SK-N-SH (cell line): Measurements from ENCODE around the gene ADAMTS5. TPM values are rescaled to one million over a fixed set of nuclear protein-coding genes. Genes with fewer than 3 reads are reported as not detected.

Source experiments
- CTCF ChIA-PET: fragments of 300-600, 350-600 bp; formaldehyde crosslinking; extraction: SDS; loops from one replicate; lab custom pipeline; 2021; lab: Yijun Ruan, JAX
- POLR2A ChIA-PET: fragments of 350-600 bp; sonication (Branson Sonifier 250); formaldehyde crosslinking; extraction: SDS; loops from one replicate; lab custom pipeline; 2020; ENCODE audit warnings: antibody characterized with exemption, inconsistent platforms; lab: Yijun Ruan, JAX
- DNase-seq: peaks from one replicate; pipeline ENCODE4 v3.0.0; 2012
- H2AFZ ChIP-seq: fragments of 200-600 bp; sonication (generic); 2 replicates; pipeline ENCODE4 v1.8.1; 2016; ENCODE audit warnings: antibody characterized with exemption, mild to moderate bottlenecking, low read depth
- H3F3A ChIP-seq: fragments of 200-600 bp; sonication (generic); replicated peaks from 2 replicates; pipeline ENCODE3; 2016; ENCODE audit warnings: antibody characterized with exemption, mild to moderate bottlenecking; ENCODE audit not compliant: insufficient read depth
- H3K27ac ChIP-seq, 2 experiments: fragments of 200-500 bp in 1 of 2; fragments of 200-600 bp in 1 of 2; sonication (Bioruptor generic) in 1 of 2; sonication (generic), shearing (Covaris generic) in 1 of 2; 2 replicates each; pipeline versions ENCODE4 v1.5.1 to v1.6.1; 2014 to 2016; ENCODE audit warnings: low read depth in 2 of 2, inconsistent platforms in 1 of 2, low read length in 1 of 2, mild to moderate bottlenecking in 1 of 2, mixed read lengths in 1 of 2
- H3K27me3 ChIP-seq: fragments of 200-600 bp; sonication (generic), shearing (Covaris generic); 2 replicates; pipeline ENCODE4 v1.6.1; 2016; ENCODE audit warnings: mixed run types; ENCODE audit not compliant: insufficient read depth
- H3K36me3 ChIP-seq, 2 experiments: fragments of 200-500 bp in 1 of 2; fragments of 200-600 bp in 1 of 2; sonication (Bioruptor generic) in 1 of 2; sonication (generic) in 1 of 2; replicated peaks in 1 of 2; 2 replicates each; pipeline versions ENCODE3 to v1.5.1; 2014 to 2016; ENCODE audit warnings: low read length in 1 of 2, mild to moderate bottlenecking in 1 of 2; ENCODE audit not compliant: insufficient read depth in 2 of 2, control insufficient read depth in 1 of 2
- H3K4me1 ChIP-seq, 2 experiments: fragments of 200-500 bp in 1 of 2; fragments of 200-600 bp in 1 of 2; sonication (Bioruptor generic) in 1 of 2; sonication (generic), shearing (Covaris generic) in 1 of 2; 2 replicates each; pipeline versions ENCODE4 v1.5.1 to v1.6.1; 2014 to 2016; ENCODE audit warnings: low read depth in 1 of 2, low read length in 1 of 2, mixed run types in 1 of 2; ENCODE audit not compliant: insufficient read depth in 2 of 2, control insufficient read depth in 1 of 2
- H3K4me2 ChIP-seq: fragments of 200-600 bp; sonication (generic), shearing (Covaris generic); 2 replicates; pipeline ENCODE4 v1.6.1; 2017; ENCODE audit warnings: mixed run types
- H3K4me3 ChIP-seq, 2 experiments: fragments of 200-500 bp in 1 of 2; fragments of 200-600 bp in 1 of 2; sonication (Bioruptor generic) in 1 of 2; sonication (generic), shearing (Covaris generic) in 1 of 2; 2 replicates each; pipeline versions ENCODE4 v1.5.1 to v1.8.1; 2014 to 2016; ENCODE audit warnings: low read depth in 2 of 2, inconsistent platforms in 1 of 2, low read length in 1 of 2, mild to moderate bottlenecking in 1 of 2, mixed read lengths in 1 of 2, moderate library complexity in 1 of 2
- H3K79me2 ChIP-seq: fragments of 200-600 bp; sonication (generic); 2 replicates; pipeline ENCODE4 v1.8.1; 2017; ENCODE audit warnings: mild to moderate bottlenecking; ENCODE audit not compliant: insufficient read depth
- H3K9ac ChIP-seq: fragments of 200-600 bp; sonication (generic); 2 replicates; pipeline ENCODE4 v1.6.1; 2017; ENCODE audit warnings: mixed run types
- H3K9me2 ChIP-seq: fragments of 200-600 bp; sonication (generic); 2 replicates; pipeline ENCODE4 v1.6.1; 2017; ENCODE audit warnings: mixed run types
- H3K9me3 ChIP-seq: fragments of 200-600 bp; sonication (generic); 2 replicates; pipeline ENCODE4 v1.6.1; 2017; ENCODE audit warnings: mixed run types, mild to moderate bottlenecking, moderate library complexity
- H4K20me1 ChIP-seq: fragments of 200-600 bp; sonication (generic); 2 replicates; pipeline ENCODE4 v1.6.1; 2017; ENCODE audit warnings: mild to moderate bottlenecking, mixed run types; ENCODE audit not compliant: insufficient read depth
- CHD2 ChIP-seq: fragments of 150-350 bp; IDR thresholded peaks from 2 replicates; pipeline ENCODE4 v1.6.1; 2018; ENCODE audit warnings: low read length; ENCODE audit not compliant: partially characterized antibody
- ELF1 ChIP-seq: IDR thresholded peaks from 2 replicates; pipeline ENCODE4 v1.4.0; 2012
- EP300 ChIP-seq, 2 experiments: IDR thresholded peaks; 2 replicates each; pipeline versions ENCODE4 v1.4.0 to v1.6.1; 2012; ENCODE audit warnings: borderline replicate concordance in 1 of 2, low read depth in 1 of 2, low read length in 1 of 2
- FOSL2 ChIP-seq: IDR thresholded peaks from 2 replicates; pipeline ENCODE4 v1.4.0; 2012; ENCODE audit warnings: low read depth, mild to moderate bottlenecking, moderate library complexity, borderline replicate concordance
- FOXM1 ChIP-seq: IDR thresholded peaks from 2 replicates; pipeline ENCODE4 v1.4.0; 2012; ENCODE audit warnings: low read depth, mild to moderate bottlenecking
- MEF2A ChIP-seq: IDR thresholded peaks from 2 replicates; pipeline ENCODE4 v1.4.0; 2012; ENCODE audit warnings: low read depth, borderline replicate concordance
- POLR2AphosphoS5 ChIP-seq: IDR thresholded peaks from 2 replicates; pipeline ENCODE4 v1.6.1; 2012; ENCODE audit warnings: low read depth, low read length
- RAD21 ChIP-seq: IDR thresholded peaks from 2 replicates; pipeline ENCODE4 v1.6.1; 2012; ENCODE audit warnings: mild to moderate bottlenecking, low read length
- RCOR1 ChIP-seq: fragments of 150-350 bp; IDR thresholded peaks from 2 replicates; pipeline ENCODE4 v1.6.1; 2017; ENCODE audit warnings: antibody characterized with exemption, low read length
- RXRA ChIP-seq: IDR thresholded peaks from 2 replicates; pipeline ENCODE4 v1.4.0; 2012; ENCODE audit warnings: low read depth, mild to moderate bottlenecking, borderline replicate concordance
- SIN3A ChIP-seq: IDR thresholded peaks from 2 replicates; pipeline ENCODE4 v1.6.1; 2012; ENCODE audit warnings: low read depth, mild to moderate bottlenecking, low read length, moderate library complexity, borderline replicate concordance
- SMC3 ChIP-seq: IDR thresholded peaks from 2 replicates; pipeline ENCODE4 v1.6.1; 2012; ENCODE audit warnings: low read depth, low read length, improper control_type of control experiment
- TCF12 ChIP-seq: IDR thresholded peaks from 2 replicates; pipeline ENCODE4 v1.4.0; 2012
- TEAD4 ChIP-seq: IDR thresholded peaks from 2 replicates; pipeline ENCODE4 v1.4.0; 2012; ENCODE audit warnings: mild to moderate bottlenecking, borderline replicate concordance; ENCODE audit not compliant: insufficient read depth
- YY1 ChIP-seq: IDR thresholded peaks from 2 replicates; pipeline ENCODE4 v1.4.0; 2012; ENCODE audit warnings: low read depth, mild to moderate bottlenecking
- WGBS: methylation state at CpG from one replicate; pipeline ENCODE4 v1.1.6; 2017; ENCODE audit warnings: low lambda C conversion rate; 5-methylcytosine and 5-hydroxymethylcytosine counted together
- polyA plus RNA-seq, 3 experiments: library from polyadenylated mRNA; depleted of rRNA; stranded (reverse); fragments of >200 nt; gene quantifications; 2 replicates each; pipeline ENCODE4 v1.2.3, GENCODE V29; 2012
- TF ChIP-seq, protein P1 (sequence below): fragments of 150-350 bp; IDR thresholded peaks from 2 replicates; pipeline ENCODE4 v1.6.1; 2016; ENCODE audit warnings: mild to moderate bottlenecking, low read depth, low read length
- TF ChIP-seq, protein P2 (sequence below): fragments of 150-350 bp; IDR thresholded peaks from 2 replicates; pipeline ENCODE4 v1.6.1; 2017; ENCODE audit warnings: antibody characterized with exemption, low read length, low read depth, borderline replicate concordance
- TF ChIP-seq, protein P3 (sequence below): IDR thresholded peaks from 2 replicates; pipeline ENCODE4 v1.6.1; 2012; ENCODE audit warnings: mild to moderate bottlenecking, low read depth, low read length, moderate library complexity
- TF ChIP-seq, protein P4 (sequence below): IDR thresholded peaks from 2 replicates; pipeline ENCODE4 v1.4.0; 2012; ENCODE audit warnings: low read depth, borderline replicate concordance

The ADAMTS5 gene
- polyA plus RNA-seq, 1 of the 3 experiments (the other 2 are of a cell fraction) = 0.90 TPM

DNA sequence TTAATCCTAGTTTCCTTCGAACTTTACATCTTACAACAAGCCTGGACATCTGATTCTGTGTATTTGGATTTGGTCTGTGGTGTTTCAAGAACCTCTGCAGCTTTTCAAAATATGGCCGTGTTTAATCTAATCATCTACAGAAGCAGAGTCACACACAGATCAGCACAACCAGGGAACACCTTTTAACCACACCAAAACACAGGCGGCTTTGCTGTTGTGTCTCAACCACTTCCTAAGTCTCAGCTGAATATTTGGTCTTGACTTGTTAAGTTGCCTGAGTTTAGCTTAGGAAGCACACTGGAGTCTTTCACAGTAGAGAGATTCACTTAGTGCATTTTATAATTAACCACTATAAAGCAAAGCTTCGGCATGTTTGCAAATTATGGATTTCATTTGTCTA lies 17.1 kb downstream of the ADAMTS5 start:
- H3K36me3 ChIP-seq = peaks cover 0 to 14% of the 10 kb centered on the region in 2 experiments
- CTCF ChIA-PET = interaction anchor here (1.2 to 1.5 kb wide), 2 partner anchors 14 to 1796 kb away, joined by 3 to 4 read pairs; no protein-coding TSS in a partner anchor
- H3F3A ChIP-seq = no peaks in the 10 kb centered on the region
- POLR2A ChIA-PET = no interaction called here
- H3K9me2 ChIP-seq = no peaks in the 10 kb centered on the region
- H3K4me1 ChIP-seq = peaks cover 0 to 6% of the 10 kb centered on the region in 2 experiments; a peak in 2 of 4 replicates
- H3K4me3 ChIP-seq = no peak overlapping the region
- no peaks in the 10 kb centered on the region for H3K27me3 ChIP-seq
- no peaks in the 10 kb centered on the region for H3K9me3 ChIP-seq
- no peak for DNase-seq
- H4K20me1 ChIP-seq = no peaks in the 10 kb centered on the region
- H3K27ac ChIP-seq = no peak overlapping the region
- TF ChIP-seq, protein P1, sequence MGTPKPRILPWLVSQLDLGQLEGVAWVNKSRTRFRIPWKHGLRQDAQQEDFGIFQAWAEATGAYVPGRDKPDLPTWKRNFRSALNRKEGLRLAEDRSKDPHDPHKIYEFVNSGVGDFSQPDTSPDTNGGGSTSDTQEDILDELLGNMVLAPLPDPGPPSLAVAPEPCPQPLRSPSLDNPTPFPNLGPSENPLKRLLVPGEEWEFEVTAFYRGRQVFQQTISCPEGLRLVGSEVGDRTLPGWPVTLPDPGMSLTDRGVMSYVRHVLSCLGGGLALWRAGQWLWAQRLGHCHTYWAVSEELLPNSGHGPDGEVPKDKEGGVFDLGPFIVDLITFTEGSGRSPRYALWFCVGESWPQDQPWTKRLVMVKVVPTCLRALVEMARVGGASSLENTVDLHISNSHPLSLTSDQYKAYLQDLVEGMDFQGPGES = no peak
- TF ChIP-seq RAD21 (no peak), RCOR1 (no peak), ELF1 (no peak), TCF12 (no peak), FOSL2 (no peak)
- TF ChIP-seq, protein P2, sequence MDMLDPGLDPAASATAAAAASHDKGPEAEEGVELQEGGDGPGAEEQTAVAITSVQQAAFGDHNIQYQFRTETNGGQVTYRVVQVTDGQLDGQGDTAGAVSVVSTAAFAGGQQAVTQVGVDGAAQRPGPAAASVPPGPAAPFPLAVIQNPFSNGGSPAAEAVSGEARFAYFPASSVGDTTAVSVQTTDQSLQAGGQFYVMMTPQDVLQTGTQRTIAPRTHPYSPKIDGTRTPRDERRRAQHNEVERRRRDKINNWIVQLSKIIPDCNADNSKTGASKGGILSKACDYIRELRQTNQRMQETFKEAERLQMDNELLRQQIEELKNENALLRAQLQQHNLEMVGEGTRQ = no peak
- no peak overlapping the region for H3K9ac ChIP-seq
- no peak overlapping the region for H3K4me2 ChIP-seq
- no peaks in the 10 kb centered on the region for H3K79me2 ChIP-seq
- WGBS = 71% methylated on average over 4 of the region's 4 CpGs
- H2AFZ ChIP-seq = no peak overlapping the region

DNA sequence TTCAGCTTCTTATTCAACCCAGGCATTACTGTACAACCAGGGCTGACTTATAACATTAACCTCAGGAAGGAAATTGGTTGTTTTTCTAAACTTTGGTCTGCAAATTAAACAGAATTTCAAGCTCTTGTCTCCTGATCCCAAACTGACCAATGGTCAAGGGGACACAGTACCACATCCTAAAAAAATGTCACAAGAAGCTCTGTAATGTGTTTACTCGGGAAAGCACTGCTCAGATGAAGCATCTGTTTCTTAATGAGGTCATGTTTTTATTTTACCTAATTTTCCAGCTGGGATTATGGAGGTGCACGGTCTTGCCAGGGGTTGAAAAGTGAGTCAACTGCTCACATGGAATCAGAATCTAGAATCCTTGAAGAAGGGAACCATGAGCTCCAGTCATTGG lies 18.7 kb downstream of the ADAMTS5 start:
- H3K9ac ChIP-seq = no peak overlapping the region
- H3K79me2 ChIP-seq = no peaks in the 10 kb centered on the region
- DNase-seq = no peak
- no peaks in the 10 kb centered on the region for H4K20me1 ChIP-seq
- H2AFZ ChIP-seq = no peak overlapping the region
- H3F3A ChIP-seq = no peaks in the 10 kb centered on the region
- H3K4me2 ChIP-seq = no peak overlapping the region
- POLR2A ChIA-PET = no interaction called here
- H3K9me3 ChIP-seq = no peaks in the 10 kb centered on the region
- no peaks in the 10 kb centered on the region for H3K9me2 ChIP-seq
- no peaks in the 10 kb centered on the region for H3K27me3 ChIP-seq
- peaks cover 0 to 15% of the 10 kb centered on the region in 2 experiments for H3K36me3 ChIP-seq
- 56% methylated on average over 2 of the region's 2 CpGs for WGBS
- no peak overlapping the region for H3K27ac ChIP-seq
- H3K4me1 ChIP-seq = peaks cover 0 to 6% of the 10 kb centered on the region in 2 experiments; a peak in 2 of 4 replicates
- CTCF ChIA-PET = interaction anchor here (1.4 to 2.5 kb wide), 2 partner anchors 10 to 14 kb away, joined by 4 to 10 read pairs; no protein-coding TSS in a partner anchor
- H3K4me3 ChIP-seq = no peak overlapping the region
- TF ChIP-seq SIN3A = no peak
- TF ChIP-seq, protein P3, sequence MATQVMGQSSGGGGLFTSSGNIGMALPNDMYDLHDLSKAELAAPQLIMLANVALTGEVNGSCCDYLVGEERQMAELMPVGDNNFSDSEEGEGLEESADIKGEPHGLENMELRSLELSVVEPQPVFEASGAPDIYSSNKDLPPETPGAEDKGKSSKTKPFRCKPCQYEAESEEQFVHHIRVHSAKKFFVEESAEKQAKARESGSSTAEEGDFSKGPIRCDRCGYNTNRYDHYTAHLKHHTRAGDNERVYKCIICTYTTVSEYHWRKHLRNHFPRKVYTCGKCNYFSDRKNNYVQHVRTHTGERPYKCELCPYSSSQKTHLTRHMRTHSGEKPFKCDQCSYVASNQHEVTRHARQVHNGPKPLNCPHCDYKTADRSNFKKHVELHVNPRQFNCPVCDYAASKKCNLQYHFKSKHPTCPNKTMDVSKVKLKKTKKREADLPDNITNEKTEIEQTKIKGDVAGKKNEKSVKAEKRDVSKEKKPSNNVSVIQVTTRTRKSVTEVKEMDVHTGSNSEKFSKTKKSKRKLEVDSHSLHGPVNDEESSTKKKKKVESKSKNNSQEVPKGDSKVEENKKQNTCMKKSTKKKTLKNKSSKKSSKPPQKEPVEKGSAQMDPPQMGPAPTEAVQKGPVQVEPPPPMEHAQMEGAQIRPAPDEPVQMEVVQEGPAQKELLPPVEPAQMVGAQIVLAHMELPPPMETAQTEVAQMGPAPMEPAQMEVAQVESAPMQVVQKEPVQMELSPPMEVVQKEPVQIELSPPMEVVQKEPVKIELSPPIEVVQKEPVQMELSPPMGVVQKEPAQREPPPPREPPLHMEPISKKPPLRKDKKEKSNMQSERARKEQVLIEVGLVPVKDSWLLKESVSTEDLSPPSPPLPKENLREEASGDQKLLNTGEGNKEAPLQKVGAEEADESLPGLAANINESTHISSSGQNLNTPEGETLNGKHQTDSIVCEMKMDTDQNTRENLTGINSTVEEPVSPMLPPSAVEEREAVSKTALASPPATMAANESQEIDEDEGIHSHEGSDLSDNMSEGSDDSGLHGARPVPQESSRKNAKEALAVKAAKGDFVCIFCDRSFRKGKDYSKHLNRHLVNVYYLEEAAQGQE = no peak
- no peak for TF ChIP-seq RAD21
- no peak for TF ChIP-seq POLR2AphosphoS5
- TF ChIP-seq TCF12 = no peak
- TF ChIP-seq TEAD4 = no peak
- TF ChIP-seq, protein P4, sequence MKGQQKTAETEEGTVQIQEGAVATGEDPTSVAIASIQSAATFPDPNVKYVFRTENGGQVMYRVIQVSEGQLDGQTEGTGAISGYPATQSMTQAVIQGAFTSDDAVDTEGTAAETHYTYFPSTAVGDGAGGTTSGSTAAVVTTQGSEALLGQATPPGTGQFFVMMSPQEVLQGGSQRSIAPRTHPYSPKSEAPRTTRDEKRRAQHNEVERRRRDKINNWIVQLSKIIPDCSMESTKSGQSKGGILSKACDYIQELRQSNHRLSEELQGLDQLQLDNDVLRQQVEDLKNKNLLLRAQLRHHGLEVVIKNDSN = no peak
- TF ChIP-seq FOSL2 = no peak
- no peak for TF ChIP-seq YY1
- TF ChIP-seq SMC3 = no peak
- no peak for TF ChIP-seq MEF2A
- no peak for TF ChIP-seq CHD2
- TF ChIP-seq ELF1 = no peak
- TF ChIP-seq, protein P2 = no peak
- TF ChIP-seq EP300 (IDR thresholded peaks at IDR 0.05; ENCODE audit: borderline replicate concordance in 1 of 2, low read depth in 1 of 2, low read length in 1 of 2) = no peak
- no peak for TF ChIP-seq RXRA
- TF ChIP-seq FOXM1 = no peak
